ENCODE results near the gene CAMK2B.

Gene CAMK2B

DNA sequence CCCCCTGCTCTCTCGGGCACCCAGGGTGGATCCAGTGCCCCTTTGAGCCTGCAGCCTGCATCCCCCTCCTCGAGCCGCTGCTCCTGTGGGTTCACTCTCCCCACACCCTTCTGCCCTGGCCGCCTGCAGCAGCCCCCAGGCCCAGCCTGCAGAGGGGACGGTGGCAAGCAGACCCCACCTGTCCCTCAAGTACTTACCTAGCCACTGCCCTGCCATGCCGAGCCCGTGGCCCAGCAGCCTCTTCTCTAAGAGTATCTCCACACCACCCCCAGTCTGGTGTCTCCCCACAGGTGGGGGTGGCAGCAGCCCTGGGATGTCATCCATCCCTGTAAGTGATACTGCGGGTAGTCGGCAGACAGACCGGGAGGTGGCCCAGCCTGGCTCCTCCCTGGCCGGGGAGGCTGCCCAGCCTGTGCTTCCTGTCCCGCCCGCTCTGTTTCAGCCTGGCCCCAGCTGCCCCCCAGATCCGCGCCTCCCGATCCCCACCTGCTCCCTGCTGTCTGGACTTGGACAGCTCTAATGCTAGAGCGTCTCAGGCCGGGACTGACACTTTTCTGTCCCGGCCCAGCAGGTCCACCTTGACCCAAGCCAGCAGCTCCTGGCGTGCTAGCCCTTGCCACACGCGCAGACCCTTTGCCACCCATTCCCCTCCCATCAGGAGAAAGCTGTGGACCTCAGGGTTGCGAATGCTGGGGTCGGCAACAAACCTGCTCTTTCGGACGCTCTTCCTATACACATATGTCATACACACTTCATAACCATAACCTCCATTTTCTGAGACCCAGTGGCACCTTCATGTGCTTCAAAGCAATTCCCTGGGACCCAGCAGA, 99.6 kb downstream of the CAMK2B start:
- DNase-seq = no peak

GRCh38 chr7:44224974-44225565, 100.3 kb downstream of the CAMK2B start:
- no peak for DNase-seq

- DNase-seq = peak; percentile 36
Measured at GRCh38 chr7:44224080-44224973, 101.1 kb downstream of the CAMK2B start.

- no peak for DNase-seq
Measured at GRCh38 chr7:44223362-44224079, 101.9 kb downstream of the CAMK2B start.

GRCh38 chr7:44222776-44223261, 102.6 kb downstream of the CAMK2B start:
- no peak for DNase-seq

DNA sequence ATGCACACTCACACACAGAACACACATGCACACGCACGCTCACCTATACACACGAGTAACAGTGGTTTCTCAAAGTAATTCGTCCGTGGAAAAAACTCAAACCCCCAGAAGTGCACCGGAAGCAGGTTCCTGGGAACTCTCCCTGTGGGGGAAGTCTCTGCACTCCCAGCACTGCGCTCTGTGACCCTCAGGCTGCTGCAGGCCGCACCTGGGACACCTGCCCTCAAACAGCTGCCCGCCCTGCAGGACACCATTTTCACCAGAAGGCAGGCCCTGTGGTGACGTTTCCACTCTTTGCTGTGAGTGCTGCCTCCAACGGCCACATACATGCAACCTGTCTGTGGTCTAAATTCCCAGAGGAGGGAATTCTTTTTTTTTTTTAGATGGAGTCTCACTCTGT, 103.3 kb downstream of the CAMK2B start:
- DNase-seq = no peak

DNA sequence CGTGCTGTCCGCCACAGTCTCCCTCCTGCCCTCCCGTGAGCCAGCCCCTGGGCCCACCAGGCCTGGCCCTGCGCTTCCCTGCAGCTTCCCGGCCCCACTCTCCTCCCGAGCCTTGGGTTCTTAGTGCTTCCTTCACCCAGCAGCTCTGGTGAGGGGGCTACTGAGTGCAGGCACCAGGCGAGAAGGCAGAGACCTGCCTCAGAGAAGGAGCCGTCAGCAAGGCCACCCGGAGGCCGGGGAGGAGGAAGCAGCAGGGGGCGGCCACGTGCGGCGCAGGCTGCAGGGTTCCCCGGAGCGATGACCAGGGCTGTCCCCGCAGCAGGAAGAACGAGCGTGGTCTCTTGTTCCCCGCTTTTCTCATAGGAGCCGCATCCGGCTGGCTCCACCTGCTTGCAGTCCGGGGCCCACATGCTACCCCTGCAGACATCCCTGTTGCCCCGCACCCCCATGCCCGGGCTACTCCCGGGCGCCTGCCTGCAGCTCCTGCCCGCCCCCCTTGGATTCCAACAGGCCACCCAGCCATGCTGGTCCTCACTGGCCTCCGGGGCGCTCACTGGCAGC, 104.1 kb downstream of the CAMK2B start:
- no peak for DNase-seq

- no peak for DNase-seq
Measured at GRCh38 chr7:44220358-44221112, 104.9 kb downstream of the CAMK2B start.

DNA sequence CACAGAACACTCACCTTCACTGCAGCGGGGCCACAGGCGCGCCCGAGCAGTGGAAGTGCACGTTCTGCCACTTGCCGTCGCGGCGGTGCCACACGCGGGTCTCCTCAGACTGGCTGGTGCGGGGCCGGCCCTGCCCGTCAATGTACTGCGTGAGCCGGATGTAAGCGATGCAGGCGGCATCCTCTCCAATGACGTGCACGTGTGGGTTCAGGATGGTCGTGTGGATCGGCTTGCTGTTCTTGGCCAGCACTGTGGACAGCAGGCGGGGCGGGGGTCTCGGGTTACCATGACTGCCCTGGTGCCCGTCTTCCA, 105.4 kb downstream of the CAMK2B start:
- DNase-seq = no peak

- DNase-seq = no peak
Measured at GRCh38 chr7:44219371-44220045, 105.9 kb downstream of the CAMK2B start.

GRCh38 chr7:44218418-44219201, 106.8 kb downstream of the CAMK2B start:
- DNase-seq = no peak

DNA sequence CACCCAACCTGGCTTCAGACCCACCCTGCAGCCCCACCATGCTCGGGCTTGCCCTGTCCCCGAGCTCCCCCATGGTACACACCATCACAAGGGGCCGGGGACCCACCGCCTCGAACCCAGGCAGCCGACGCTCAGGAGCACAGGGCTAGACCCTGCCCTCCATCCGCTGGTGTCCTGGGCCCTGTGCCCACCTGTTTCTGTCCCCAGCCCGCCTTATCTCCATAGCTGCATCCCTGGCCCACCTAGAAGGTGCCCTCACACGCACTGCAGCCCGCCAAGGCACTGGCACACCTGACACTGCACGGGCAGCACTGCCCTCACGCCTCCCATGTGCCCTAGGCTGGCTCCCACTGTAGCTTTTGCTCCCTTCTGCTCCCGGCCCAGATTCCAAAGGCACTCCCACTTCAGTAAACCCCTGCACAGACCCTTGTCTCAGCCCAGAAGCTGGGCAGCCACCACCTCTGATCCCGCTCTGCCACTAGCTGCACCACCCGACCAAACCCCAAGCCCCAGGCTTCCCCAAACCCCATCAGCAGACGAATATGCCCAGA, 107.5 kb downstream of the CAMK2B start:
- DNase-seq = no peak

GRCh38 chr7:44217223-44217714, 108.1 kb downstream of the CAMK2B start:
- no peak for DNase-seq

DNA sequence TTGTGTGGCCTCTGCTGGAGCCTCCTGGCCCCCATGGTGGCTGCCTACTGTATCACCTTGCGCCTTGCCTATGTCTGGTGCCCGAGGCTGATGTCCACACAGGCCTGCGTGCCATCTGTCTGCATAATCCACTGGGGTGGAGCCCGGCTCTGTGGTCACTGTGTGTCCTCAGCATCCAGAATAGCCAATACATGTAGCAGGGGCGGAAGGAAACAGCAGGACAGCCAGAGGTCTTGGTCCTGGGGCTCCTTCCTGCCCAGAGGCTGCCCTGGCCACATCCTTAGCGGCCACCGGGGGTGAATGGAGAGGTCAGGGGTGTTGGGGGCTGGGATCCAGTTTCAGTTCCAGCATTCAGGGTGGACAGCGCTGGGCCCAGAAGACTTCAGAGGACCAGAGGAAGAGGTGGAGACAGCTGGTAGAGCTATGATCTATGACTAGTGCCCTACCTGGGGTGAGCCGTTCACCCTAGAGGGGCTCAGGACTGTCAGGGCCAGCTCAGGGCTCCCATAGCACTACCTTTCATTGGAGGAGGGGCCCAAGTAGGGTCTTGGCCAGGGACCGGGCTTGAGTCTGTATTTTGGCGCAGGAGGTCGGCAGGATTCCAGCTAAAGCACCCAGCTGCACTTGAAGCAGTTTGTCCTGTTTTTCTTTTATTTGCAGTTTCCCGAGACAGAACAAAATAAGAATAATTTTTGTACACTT, 108.7 kb downstream of the CAMK2B start:
- no peak for DNase-seq

- DNase-seq = peak; percentile 25
Measured at GRCh38 chr7:44216019-44216418, 109.4 kb downstream of the CAMK2B start.

DNA sequence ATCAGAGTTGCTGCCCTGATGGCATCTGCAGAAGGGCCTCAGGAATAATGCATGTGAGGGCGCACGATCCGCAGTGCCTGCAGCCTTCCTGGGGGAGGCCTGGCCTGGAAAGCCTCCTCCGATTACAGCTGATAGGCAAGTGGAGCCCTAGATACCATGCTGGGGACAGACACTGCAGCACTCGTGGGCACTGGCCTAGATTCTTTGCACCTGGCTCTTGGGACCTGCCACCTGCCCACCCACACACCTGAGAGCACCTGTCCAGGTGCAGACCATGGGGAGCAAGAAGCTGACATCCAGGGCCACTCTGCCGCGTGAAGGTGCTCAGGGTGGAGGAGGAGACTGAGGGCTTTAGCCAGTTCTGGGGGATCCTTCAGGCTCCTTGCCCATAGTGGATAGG, 109.9 kb downstream of the CAMK2B start:
- peak; percentile 17 for DNase-seq

GRCh38 chr7:44213877-44214388, 111.5 kb downstream of the CAMK2B start:
- no peak for DNase-seq

GRCh38 chr7:44213206-44213876, 112.1 kb downstream of the CAMK2B start:
- DNase-seq = no peak
